NOMO-1 treated with DMSO at 0.1 percent for 48 hours (cell line): Measurements from ENCODE around the gene NUDT8.
A peak's percentile ranks its signal among the peaks of the same experiment; 100 is the strongest.
"Not testable (repeated sequence)": the region's sequence is repeated elsewhere in the genome, so short reads cannot be mapped to it uniquely, and the experiment has no call there.

Source experiments
- DNase-seq: peaks from one replicate; lab custom pipeline; 2025; ENCODE audit not compliant: unreplicated experiment; lab: John Stamatoyannopoulos, UW

The NUDT8 gene

DNA sequence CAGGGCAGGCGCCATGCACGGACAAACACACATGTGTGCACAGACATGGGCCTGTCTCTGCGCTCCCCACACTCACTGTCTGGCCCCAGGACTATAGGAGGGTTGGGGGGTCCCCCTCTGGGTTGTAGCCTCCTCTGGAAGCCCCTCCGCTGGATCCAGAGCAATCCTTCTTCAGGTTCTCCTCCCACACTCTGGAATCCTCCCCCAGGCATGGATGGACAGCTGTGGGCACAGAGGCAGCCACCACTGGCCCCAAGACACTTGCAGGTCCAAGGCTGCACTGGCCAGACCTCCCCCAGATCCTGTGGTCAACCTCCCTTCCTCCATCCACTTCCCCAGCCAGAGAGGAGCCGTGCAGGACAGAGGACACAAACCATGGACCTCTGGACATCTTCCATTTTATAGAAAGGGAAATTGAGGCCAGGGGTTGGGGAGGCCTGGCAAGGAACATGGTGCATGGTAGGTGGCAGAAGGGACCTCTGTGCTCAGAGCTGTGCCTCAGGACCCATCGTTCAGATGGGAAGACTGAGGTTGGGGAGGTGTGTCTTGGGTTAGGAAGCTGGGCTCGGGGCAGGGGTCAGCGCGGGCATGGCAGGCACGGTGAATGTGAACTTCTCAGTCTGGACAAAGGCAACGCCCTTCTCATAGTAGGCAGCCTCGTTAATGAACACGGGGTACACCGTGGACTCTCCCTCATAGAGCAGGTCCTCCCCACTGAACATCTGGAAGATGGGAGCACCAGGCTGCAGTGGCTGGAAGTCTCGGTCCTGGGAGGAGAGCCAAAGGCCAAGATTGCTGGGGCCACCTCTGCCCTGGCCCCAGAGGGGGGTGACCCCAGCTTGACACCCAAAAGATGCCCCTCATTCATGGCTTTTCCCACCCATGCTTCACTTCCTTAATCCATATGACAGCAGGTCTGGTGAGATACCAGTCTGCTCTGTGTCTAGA, 12.7 kb upstream of the NUDT8 start:
- no peak for DNase-seq

DNA sequence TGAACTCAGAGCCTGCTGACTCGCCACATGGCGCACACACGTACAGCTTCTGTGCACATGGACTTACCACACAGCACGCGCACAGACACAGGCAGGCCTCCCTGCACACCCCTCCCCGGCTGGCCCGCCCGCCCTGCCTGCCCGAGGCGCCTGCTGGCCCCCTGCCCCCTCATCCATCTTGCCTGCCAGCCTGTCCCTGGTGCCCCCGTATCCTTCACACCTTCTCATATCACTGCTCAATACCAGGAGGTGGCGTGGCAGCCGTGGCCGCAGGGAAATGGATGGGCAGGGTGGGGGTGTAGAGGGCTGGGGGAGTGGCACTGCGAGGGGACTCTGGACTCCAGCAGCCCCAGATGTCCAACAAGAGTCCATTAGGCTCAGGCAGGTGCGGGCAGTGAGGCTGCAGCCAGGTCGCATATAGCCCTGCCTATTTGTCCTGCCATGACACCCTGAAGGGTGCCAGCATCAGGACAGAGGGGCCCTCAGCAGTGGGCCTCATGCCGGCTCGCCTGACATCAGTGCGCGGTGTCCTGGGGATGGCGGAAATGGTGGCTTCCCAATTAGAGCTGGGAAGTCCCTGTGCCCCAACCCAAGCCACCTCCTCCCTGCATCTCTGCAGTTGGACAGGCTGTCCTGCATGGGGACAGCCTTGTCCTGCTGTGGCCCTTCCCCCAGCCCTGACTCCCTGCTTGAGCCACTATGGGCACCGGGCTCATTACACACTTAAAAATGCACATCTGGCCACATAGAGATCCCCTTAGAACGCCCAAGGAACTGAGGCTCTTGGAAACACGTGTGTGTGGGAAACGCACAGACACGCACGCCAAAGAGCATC, 11.8 kb upstream of the NUDT8 start:
- DNase-seq = no peak

DNA sequence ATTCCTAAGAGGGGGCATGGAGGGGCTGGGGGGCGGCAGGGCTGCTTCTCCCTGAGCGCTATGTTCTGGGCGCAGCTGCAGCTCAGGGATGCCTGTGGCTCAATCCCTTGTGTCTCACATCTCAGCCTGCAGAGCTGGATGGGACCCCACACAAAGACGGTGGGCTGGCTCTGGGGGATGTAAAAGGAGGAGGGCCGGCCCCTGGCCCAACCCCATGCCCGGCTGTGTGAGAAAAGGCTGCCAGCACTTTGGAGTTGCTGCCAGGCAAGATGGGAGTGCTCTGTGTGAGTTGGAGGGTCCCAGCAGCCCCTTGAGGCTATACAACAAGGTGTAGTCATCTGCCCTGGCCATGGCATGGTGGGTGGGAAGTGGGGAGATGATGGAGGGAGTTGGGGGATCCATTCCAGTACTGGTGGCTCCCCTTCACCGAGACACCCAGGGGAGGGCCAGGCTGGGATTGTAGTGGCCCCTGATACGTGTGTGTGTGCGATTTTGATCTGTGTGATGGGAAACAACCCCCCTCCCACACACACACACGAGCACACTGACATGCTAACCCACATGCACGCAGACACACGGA, 11.1 kb upstream of the NUDT8 start:
- DNase-seq = no peak

DNA sequence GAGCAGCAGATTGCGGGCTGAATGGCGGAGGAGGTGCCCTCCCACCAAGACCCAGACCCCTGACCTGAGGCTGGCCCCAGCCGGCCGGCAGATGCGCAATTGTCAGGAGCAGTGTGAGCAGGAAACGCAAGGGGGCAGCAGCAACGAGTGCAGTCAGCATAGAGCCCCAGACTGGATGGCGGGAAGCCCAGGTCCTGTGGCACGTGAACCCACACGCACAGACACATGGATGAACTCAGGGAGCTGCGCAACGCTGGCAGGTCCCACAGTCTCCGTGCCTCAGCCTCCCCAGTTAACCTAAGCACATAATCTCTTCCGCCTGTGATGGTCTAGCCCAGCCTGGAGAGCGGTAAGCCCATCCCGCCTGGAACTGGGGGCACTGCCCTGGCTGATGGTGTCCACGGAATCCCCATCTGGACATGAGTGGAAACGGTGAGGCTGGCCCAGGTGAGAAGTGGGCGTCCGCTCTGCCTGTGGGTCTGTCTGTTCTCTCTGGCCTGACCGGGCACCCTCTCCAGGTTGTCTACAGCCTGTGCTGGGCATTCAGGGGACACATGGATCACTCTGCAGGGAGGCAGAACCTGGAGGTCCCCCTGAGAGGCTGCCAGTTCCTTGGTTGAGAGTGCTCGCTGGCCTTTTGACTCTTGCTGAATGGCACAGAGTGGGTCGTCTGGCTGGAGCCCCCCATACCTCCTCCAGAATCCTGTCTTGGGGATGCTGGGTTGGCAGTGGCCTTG, 10.5 kb upstream of the NUDT8 start:
- peak; percentile 52 for DNase-seq

GRCh38 chr11:67639438-67639859, 9.7 kb upstream of the NUDT8 start, which contains the start of gene TBX10:
TSS of gene TBX10 (minus strand) at chr11:67639763. CDS start at chr11:67639472, 291 bp downstream.
- no peak for DNase-seq

DNA sequence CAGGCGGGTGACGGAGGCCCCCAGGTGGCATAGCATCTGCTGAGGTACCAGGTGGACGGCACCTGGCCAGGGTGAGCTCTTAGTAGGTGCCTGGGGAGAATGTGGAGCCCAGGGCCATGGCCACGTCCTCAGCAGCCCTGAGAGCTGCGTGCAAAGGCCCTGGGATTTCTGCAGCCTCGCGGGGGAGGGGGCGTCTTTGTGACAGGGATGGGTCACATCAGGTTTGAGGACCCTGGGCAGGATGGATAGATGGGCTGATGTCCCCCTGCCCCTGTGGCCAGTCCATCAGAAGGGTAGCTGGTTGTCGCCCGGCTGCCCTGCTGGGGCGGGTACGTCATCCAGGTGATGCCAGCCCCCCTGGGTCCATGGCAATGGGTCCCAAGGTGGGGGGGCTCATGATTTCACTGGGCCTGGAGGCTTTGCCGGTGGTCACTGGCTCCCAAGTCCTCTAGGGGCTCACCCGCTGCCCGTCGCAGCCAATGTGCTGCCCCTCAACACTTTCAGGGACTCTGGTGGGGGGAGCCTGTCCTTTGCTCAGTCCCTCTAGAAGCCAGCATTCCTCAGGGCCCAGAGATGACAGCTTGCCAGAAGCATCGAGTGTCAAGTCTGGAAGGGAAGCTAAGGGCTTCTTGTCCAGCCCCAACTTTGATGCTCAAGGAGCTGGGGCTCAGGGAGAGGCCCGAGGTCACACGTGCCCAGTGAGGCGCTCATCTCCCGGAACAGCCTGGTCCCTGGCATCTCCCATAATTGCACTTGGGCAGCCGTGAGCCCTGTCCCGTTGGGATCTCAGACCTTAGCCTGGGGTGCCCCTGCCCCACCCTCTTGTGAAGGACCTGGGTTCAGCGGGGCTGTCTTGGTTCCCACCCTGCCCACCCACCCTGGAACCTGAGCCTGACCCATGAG, 9.0 kb upstream of the NUDT8 start:
- DNase-seq = no peak

DNA sequence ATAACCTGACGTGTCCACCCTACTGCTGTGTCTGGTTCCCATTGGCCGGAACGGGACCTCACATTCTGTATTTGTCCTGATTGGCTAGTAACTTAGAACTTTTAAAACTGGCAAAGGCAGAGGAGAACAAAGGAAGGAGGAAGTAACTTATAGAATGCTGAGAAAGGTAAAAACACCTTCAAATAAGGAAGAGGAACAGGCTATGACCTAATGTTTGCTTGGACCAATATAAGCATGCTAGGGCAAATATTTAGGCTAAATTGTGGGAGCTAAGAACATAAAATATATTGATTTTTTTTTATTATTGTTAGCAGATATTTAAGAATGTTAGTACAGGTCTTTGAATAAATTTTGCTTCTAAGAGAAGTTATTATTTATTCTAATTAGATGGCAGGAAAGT, 7.7 kb upstream of the NUDT8 start:
- not testable (repeated sequence) for DNase-seq

GRCh38 chr11:67636962-67637361, 7.2 kb upstream of the NUDT8 start:
- peak; percentile 12 for DNase-seq

GRCh38 chr11:67635231-67635521, 5.4 kb upstream of the NUDT8 start:
- DNase-seq = no peak

- no peak for DNase-seq
Measured at GRCh38 chr11:67634366-67635230, 4.9 kb upstream of the NUDT8 start.

- no peak for DNase-seq
Measured at GRCh38 chr11:67633758-67634365, 4.1 kb upstream of the NUDT8 start.

GRCh38 chr11:67632982-67633755, 3.4 kb upstream of the NUDT8 start:
- DNase-seq = no peak

GRCh38 chr11:67632175-67632981, 2.6 kb upstream of the NUDT8 start:
- DNase-seq = no peak

- no peak for DNase-seq
Measured at GRCh38 chr11:67631853-67632174, 2.1 kb upstream of the NUDT8 start.

DNA sequence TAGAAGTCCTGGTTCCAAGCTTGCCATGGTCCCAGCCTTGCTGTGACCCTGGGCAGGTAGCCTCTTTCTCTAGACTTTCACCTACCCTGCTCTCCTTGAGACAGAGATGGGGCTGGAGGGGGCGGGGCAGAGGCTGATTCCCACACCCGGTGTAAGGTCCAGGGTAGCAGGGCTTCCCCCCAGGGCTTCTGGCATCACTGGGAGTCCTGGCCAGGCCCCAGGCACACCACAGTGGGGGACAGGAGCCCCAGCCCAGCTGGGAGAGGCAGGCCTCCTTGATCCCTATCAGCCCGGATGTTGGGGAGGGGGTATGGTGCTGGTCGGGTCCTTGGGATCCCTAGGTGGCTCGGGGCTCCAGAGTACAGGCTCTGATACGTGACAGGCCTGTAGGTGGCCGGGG, 1.7 kb upstream of the NUDT8 start:
- no peak for DNase-seq

DNA sequence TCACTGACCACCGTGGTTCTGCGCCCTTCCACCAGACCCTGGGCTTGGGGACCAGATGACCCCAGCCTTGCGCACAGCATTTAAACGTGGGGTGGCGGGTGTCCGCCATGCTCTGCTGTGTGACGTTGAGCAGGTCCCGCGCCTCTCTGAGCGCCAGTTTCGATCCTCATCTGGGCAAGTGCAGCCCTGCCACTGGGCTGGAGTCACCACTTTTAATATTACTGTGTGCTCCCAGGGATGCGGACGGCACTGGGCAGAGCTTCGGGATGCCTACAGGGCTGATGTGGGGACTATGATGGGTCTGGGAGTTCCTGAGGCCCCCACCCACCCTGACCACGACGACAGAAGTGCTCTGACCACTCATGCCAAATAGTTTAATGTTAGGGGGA, 1.2 kb upstream of the NUDT8 start:
- DNase-seq = no peak

DNA sequence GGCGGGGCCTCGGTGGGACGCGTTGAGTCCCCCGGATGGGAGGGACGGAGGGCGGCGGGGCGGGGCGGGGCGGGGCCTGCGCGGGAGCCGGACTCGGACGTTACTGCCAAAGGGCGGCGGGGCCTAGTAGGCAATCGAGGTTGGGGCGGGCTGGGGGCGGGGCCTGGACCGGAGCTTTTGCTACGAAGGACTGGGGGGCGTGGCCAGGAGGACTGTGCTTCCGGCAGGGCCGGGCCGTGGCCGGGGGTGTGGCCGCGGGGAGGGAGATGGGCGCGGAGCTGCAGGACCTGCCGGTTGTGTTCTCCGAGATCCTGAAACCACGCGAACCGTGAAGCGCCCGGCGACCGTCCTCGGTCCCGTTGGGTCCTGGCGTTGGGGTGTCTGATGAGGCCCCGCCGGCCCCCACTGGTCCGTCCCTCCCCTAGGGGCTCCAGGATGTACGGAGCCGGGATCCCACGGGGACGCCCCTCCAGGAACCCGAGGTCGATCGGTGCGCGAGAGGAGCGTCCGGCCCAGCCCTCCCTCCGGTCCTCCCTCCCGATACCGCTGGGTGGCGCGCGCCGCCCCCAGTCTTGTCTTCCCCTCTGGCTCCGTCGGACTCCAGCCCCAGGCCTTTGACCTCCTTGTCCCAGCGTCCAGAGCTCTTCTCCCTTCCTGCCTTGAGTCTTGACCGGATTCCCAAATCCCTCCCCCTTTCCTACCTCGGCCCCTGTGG, 648 bp upstream of the NUDT8 start:
- DNase-seq = peak; percentile 97
